NCI-H82 (cell line): ENCODE results near the gene FCAMR.

Experiments
- DNase-seq: peaks from one replicate; lab custom pipeline; 2025; lab: John Stamatoyannopoulos, UW

Gene FCAMR

DNA sequence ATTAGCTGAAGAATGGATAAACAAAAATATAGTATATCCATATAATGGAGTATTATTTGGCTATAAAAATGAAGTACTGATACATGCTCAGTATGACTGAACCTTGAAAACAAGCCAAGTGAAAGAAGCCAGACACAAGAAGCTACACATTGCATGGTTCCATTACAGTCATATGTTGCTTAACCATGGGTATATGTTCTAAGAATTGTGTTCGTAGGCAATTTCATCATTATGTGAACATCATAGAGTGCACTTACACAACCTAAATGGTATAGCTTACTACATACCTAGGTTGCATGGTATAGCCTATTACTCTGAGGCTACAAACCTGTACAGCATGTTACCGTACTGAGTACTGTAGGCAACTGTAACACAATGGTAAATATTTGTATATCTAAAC lies 28.6 kb upstream of the FCAMR start:
- no peak for DNase-seq

DNA sequence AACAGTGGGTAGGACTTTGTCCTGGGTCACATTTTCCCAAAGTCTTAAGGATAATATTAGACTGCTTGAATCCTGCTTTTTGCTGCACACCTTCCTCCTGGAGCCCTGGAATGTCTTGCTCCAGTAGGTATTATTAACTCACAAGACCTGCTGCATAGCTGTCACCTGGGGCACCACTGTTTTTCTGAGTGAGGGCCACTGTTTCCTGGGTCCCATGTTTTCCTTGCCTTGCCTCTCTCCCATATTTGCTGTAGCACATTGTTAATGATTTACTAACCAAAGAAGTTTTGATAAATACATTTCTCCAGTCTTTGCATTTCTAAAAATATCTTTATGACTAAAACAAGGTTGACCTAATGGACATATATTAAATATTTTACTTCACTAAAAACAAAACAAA lies 22.5 kb upstream of the FCAMR start:
- no peak for DNase-seq

GRCh38 chr1:206987873-206988272 lies 17.6 kb upstream of the FCAMR start:
- no peak for DNase-seq

DNA sequence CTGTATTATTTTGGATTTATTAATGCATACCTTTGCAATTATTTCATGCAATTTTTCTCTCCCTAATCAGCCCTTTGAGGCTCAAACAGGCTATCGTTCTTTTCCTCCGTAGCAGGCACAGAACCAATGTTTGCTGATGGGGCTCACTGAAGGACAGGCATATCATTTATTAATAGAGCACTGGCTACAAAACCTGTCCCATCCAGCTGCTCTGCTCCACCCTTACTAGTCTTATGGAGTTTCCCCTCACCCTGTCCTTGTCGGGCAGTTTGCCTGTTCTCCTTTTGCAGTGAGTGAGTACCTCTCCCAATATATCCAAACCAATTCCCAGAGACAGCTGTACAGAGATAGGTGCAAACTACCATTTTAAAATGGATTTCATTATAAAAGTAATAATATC lies 16.6 kb upstream of the FCAMR start:
- no peak for DNase-seq

GRCh38 chr1:206986402-206986801 lies 16.1 kb upstream of the FCAMR start:
- DNase-seq = no peak

- no peak for DNase-seq
These were observed 15.0 kb upstream of the FCAMR start for GRCh38 chr1:206985162-206985749.

- peak; percentile 67 for DNase-seq
These were observed 12.0 kb upstream of the FCAMR start for GRCh38 chr1:206982216-206982615.

DNA sequence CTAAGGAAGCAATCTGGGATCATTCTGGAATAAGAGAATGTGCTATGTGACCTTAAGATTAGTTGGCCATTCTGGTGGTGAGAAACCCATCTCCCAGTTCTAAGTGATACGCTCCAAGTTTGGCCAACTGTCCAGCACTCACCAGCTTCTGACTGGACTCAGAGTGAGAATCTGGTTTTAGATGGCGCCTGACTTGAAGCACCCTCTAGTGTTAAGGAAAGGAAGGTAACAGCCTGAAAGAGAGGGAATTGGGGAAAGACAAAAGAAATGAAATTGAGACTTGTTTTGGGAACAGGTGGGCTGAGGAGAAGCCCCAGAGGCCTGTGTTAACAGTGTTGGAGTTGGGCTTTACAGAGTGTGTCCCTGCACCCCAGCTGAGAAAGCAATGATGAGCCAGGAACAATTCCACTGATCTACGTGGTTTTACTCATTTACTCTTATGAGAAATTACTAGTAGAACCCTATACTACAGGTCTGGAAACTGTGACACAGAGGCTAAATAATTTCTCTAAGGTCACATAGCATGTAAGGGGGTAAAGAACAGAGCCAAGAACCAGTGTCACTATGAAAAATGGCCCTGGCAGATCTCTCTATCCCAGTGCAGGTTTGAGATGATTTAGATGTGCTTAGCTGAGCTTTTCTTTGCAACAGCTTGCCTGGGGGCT lies 9.3 kb upstream of the FCAMR start:
- DNase-seq = peak; percentile 59

DNA sequence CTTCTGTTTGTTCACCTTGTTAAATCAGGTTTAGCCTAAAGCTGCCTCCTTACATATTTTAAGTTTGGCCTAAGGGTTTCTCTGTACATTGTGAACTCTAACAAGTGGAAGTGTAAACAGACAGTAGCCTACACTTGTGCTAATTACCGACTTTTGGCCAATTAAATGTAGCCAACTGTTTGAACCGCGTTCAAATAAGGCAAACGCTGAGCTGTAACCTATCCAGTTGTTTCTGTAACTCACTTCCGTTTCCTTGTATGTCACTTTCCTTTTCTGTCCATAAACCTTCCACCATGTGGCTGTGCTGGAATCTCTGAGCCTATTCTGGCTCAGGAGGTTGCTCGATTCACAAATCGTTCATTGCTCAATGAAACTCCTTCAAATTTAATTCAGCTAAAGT lies 8.0 kb upstream of the FCAMR start:
- DNase-seq = no peak

GRCh38 chr1:206975306-206975705 lies 5.0 kb upstream of the FCAMR start:
- DNase-seq = no peak

DNA sequence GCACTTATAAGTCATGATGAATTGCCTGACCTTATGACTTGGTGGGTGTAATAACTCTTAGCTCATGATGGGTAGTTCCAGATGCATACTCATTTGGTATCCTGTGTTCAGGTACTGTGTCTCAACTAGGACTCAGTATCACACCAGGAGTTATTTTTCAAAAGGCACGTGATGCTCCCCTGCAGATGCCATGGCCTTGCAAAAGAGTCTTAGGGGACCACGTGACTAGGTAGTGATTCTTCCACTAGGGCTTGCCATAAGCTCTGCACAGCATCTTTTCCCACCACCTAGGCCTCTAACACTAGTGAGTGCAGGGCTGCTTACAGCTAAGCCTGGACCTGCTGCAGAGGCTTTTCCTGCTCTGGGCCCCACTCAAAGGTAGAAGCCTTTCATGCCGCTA lies 3.9 kb upstream of the FCAMR start:
- DNase-seq = no peak

DNA sequence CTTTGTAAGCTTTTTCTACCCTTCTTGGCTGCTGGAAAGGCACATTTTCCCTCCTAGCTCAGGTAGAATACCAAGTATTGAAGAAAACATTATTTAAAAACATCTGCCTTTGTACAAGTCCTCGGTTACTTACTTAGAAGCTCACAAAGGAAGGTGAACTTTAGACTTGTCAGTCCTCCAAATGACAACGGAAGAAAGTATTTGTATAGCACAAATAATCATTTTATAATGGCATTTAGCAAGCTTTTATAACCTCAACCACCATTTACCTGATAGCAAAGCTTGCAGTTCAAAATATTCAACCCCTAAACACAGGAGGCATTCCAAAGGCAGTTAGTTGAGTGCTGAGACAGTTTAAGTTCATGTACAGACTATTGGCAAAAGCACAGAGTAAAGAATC lies 2.5 kb upstream of the FCAMR start:
- no peak for DNase-seq

DNA sequence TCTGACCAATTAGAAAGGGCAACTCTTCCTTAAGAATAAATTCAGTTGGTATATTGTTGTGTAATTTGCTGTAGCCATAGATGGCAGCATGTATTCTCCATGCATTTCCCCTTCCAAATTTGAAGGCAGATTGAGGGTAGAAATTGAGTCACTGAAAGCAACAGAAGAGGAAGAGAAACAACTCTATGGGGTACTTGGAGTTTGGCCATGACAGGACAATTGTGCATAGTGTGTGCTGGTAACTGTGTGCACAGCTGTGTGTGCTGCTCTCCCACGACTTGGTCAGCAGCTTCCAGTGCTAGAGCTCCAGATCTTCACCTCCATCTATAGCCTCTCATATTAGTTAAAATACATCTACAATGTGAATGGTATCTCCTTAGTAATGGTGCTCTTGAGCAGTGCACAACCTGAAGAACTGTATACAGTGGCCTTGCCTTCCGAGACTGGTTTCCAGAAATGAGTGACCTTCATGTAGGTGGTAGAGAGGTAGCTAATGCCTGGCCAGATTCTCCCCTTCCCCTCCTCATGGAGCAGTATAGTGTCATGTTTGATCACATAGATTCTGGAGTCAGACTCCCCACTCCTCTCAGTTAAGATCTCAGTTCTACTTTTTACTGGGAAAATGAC lies 882 bp upstream of the FCAMR start:
- DNase-seq = no peak

- DNase-seq = no peak
These were observed 1.2 kb downstream of the FCAMR start for GRCh38 chr1:206969090-206969489.

DNA sequence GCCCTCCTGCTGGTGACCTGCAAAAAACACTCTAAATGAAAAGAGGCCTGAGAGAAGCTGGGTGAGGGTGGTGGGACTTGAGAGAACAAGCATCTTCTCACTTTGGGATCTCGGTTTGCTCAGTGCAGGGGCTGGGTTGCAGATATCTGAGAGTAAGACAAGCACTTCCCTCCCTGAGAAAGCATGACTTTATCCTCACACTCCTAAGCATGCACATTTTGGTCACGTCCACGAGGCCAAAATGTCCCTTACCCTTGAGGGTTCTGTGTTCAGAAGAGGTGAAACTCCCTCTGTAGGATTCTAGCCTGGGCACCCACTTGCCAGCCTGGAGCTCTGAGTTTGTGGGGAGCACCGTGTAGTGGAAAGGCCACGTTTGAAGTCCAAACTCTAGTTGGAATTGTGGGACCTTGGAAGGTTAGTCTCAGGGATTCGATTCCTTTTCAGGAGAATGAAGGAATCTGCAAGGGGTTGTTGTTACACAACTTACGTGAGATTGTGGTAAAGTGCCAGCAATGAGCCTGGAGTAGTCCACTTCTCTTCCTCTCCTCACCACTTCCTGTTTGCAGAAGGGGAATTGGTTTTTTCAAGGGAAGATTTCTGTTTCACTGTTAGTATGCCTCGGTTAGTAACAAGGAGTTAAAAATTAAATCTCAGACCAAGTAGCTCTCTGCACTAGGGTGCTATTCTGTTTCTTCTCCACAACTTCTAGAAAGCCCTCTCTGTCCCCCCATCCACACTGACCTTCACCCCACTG lies 3.0 kb downstream of the FCAMR start:
- no peak for DNase-seq

- no peak for DNase-seq
These were observed 4.5 kb downstream of the FCAMR start for GRCh38 chr1:206965781-206966180.

- DNase-seq = no peak
These were observed 6.5 kb downstream of the FCAMR start for GRCh38 chr1:206963740-206964139.

DNA sequence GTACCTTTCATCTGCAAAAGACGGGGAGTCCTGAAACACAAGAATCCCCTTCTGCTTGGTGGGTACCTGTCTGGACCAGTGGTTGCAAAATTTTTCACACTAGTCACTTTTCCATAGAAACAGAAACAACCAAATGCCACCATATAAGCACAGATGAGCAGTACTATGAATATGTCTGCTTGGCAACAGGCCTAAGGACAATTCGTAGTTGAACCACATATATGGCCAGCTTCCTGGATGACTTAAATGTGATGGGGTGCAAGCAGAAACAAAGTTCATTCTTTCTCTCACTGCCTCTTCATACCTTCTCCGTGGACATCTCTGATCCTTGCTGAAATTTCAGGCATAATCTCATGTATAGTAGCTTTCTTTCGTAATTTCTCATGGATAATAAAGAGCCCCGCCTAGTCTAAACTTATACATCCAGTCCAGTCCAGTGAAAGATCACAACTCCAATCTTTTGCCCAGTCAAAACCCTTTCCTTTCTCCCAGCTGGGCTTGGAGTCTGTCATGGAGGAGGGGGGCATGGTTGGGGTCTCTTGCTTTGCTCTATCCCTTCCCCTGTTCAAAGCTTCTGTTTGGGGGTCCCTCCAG lies 7.0 kb downstream of the FCAMR start:
- DNase-seq = no peak

DNA sequence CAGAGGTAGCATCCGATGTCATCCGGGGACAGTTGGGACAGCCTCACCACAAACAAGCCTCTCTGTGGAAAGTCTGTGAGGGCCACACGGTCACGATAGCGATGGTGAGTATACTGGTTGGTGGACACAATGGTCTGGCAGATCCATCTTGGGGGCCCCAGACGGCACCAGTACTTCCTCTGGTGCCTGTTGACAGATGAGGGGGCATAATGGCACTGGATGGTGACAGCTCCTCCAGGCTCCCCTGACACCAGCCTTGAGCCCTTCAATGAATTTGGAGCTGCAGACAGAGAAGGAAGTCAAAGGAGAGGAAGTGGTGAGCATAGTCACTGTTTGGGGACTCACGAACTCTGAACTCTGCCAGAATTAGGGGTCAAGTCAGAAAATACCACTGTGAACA lies 8.0 kb downstream of the FCAMR start:
- no peak for DNase-seq

DNA sequence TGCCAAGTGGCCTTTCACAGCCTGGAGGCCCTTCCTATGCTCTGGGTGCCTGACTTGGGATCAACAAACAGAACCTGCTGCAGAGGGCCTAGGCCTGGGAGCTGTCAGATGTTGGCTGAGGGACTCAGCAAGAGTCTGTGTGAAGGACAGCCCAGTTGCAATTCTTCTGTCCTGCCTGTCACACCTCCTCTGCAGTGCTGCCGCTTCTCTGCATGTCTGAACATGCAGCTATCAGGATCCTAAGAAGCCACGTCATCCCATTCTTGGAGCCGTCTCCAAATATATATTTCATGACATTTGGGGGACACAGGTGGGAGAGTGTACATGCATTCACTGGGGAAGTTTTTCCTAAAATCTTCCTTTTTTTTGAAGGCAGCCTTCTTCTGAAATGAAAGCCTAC lies 8.6 kb downstream of the FCAMR start:
- no peak for DNase-seq

- DNase-seq = no peak
These were observed 9.4 kb downstream of the FCAMR start for GRCh38 chr1:206960676-206961386.

DNA sequence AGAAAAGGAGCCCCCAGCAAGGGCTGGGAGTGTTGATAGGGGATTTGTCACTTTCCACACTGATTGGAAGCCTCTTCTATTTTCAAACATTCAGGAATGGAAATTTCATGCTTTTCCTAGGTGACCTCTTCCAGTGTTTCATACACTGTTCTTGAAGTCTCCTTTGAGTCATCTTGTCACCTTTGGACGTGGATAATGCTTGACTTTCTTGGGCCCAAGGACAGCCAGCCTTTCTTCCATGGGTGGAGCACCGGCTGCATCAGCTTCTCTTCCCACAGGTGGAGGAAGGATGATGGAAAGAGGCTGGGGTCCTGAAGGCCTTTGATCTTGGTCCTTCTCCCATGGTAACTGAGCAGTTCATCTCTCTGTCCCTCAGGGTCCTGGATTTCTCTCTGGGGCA lies 12.1 kb downstream of the FCAMR start:
- no peak for DNase-seq
